HCT116 (cell line): ENCODE results near the gene FOXI3.

Experiments
- CTCF ChIP-seq, 3 experiments: fragments of 200-600 bp in 1 of 3; sonication (generic) in 1 of 3; IDR thresholded peaks in 2 of 3; conservative IDR thresholded peaks in 1 of 3; 2 replicates each; pipeline ENCODE4 v1.5.1; 2012 to 2017; ENCODE audit warnings: low read depth in 2 of 3, low read length in 2 of 3, antibody characterized with exemption in 1 of 3, borderline replicate concordance in 1 of 3, control low read depth in 1 of 3, mild to moderate bottlenecking in 1 of 3, mixed read lengths in 1 of 3, mixed run types in 1 of 3, moderate library complexity in 1 of 3; ENCODE audit not compliant: insufficient read depth in 1 of 3
- JUND ChIP-seq: IDR thresholded peaks from 2 replicates; pipeline ENCODE4 v1.6.1; 2012
- POLR2AphosphoS5 ChIP-seq: IDR thresholded peaks from 2 replicates; pipeline ENCODE4 v1.6.1; 2011; ENCODE audit warnings: mild to moderate bottlenecking, low read depth, low read length, moderate library complexity

GRCh38 chr2:88492002-88492401, 39.5 kb upstream of the FOXI3 start:
- TF ChIP-seq JUND, result no peak
- no peak for TF ChIP-seq CTCF (IDR thresholded peaks at IDR 0.05 in 2 of 3, conservative IDR thresholded peaks at IDR 0.05 in 1 of 3; ENCODE audit: borderline replicate concordance in 1 of 3, insufficient read depth in 1 of 3, low read depth in 2 of 3, low read length in 2 of 3)
- TF ChIP-seq POLR2AphosphoS5, result no peak
